ENCODE data around the gene NEU1.

DNA sequence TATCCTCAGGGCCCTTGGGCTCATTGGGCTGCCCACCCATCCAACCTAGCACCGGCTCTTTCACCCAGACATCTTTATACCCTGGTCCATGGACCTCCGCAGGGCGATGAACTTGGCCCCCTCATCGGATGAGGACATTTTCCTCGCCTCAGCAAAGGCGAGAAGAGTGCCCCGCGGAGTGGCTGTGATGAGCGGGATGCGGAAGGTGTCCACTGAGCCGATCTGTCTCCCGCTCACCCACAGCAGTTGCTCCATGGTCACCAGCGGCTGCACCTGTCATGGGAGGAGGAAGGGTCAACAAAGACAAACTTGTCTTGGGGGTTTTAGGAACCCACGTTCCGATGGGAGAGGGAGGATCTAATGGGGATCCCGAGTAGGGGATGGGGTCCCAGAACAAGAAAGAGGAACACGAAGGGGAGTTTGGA is 690 bp downstream of the NEU1 start:
- TF ChIP-seq, protein P1, sequence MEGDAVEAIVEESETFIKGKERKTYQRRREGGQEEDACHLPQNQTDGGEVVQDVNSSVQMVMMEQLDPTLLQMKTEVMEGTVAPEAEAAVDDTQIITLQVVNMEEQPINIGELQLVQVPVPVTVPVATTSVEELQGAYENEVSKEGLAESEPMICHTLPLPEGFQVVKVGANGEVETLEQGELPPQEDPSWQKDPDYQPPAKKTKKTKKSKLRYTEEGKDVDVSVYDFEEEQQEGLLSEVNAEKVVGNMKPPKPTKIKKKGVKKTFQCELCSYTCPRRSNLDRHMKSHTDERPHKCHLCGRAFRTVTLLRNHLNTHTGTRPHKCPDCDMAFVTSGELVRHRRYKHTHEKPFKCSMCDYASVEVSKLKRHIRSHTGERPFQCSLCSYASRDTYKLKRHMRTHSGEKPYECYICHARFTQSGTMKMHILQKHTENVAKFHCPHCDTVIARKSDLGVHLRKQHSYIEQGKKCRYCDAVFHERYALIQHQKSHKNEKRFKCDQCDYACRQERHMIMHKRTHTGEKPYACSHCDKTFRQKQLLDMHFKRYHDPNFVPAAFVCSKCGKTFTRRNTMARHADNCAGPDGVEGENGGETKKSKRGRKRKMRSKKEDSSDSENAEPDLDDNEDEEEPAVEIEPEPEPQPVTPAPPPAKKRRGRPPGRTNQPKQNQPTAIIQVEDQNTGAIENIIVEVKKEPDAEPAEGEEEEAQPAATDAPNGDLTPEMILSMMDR (IDR thresholded peaks at IDR 0.05): no peak
- no peak for TF ChIP-seq EP300 (IDR thresholded peaks at IDR 0.05)
- no peak for TF ChIP-seq POLR2AphosphoS5 (IDR thresholded peaks at IDR 0.05)
